Ramos (cell line): ENCODE measurements around the gene CCDC149.

Experiments
- in situ Hi-C: fragments of 300-500 bp; cut with MboI; formaldehyde crosslinking; loops from one replicate; pipeline ENCODE4 v1.14.3; 2022; ENCODE audit warnings: low sequenced_read_pairs; ENCODE audit not compliant: unreplicated experiment

The CCDC149 gene

GRCh38 chr4:24808261-24808660, 104.6 kb downstream of the CCDC149 start:
- in situ Hi-C loops, result no loop called here

DNA sequence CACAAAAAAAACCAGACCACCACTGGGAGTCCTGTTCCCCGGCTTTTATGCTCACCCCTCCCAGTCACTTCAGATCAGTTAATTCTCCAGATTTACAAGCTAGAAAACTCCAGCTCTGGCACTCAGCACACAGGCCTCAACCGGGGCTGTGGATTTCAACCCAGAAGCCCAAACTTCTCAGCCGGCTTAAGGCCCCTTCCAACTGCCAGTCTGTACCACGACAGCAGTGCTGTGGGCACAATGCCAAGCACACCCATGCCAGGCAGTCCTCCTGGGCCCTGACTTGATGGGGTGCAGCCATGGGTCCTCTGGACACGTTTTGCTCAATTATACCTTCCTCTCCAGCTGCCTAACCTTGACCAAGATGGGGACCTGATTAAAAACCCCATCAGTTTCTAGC, 105.2 kb downstream of the CCDC149 start:
- in situ Hi-C loops, result no loop called here

DNA sequence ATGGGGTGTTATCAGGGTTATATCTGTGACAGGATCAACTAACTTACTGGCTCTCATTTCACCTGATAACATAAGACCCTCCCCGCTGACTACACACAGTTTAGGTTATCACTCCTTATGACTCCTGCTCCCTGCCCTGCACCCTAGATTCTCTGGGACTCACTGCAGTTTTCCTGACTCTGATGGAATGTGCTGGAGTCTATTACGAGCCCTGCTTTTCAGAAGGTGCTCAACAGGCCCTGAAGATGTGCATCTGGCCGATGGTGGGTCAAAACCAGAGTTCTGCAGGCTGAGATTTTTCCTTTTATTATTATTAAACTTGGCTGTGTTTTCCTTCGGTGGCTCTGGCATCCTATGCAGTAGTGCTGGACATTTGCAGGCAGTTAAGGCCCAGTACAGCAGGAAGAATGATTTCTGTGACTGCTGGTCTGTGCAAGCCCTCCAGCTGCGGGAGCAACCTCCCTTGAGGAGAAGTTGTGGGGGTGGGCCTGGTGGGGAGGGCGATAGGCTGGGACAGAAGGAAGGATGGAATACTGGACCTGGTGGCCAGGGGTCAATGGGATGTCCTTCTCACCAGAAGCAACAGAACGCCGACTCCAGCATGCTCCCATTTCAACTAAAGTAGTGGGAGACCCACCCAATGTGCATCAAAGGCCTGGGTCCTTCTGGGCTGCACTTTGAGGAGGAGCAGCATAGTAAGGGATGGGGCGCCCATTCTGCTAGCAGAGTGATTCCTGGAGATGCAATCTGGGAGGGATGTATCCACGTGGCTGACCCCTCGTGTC, 106.4 kb downstream of the CCDC149 start:
- in situ Hi-C loops, result no loop called here

- in situ Hi-C loops, result no loop called here
Observed at GRCh38 chr4:24805566-24805965, 107.3 kb downstream of the CCDC149 start.

GRCh38 chr4:24805067-24805466, 107.8 kb downstream of the CCDC149 start:
- in situ Hi-C loops, result no loop called here

DNA sequence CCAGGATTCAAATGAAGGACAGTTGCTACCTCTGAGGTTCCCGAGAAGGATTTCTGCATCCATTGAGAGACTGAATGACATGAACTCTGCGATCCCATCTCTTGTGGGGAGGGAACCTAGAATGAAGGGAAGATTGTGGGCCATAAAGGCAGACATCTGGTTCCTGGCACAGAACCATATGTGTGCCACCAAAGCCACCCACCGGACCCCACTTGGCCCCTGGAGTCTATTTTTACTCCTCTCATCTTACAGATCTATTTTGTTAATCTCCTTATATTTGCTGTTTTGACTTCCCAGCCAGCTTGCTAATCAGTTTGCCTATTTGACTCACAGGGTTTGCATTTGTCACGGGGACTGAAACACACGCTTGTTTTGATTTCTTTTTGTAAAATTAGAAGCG, 110.2 kb downstream of the CCDC149 start:
- in situ Hi-C loops, result no loop called here

GRCh38 chr4:24801136-24801855, 111.5 kb downstream of the CCDC149 start:
- in situ Hi-C loops, result no loop called here

DNA sequence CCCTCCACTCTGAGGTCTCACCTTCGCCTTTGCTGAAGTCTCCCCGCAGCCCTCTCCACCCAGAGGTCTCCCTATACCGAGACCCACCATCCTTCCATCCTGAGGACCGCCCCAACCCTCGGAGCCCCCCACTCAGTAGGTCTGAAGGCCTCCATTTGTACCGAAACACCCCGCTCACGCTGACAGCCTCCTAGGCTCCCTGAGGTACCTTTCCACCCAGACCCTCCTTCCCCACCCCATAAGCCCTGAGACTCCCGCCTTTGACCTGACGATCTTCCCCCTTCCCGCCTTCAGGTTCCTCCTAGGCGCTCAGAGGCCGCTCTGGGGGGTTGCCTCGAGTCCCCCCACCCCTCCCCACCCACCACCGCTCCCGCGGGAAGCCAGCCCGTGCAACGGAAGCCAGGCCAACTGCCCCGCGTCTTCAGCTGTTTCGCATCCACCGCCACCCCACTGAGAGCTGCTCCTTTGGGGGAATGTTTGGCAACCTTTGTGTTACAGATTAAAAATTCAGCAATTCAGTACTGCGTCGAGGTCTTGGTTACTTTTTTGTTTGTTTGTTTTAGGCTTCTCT, 112.4 kb downstream of the CCDC149 start:
- in situ Hi-C loops, result no loop called here

DNA sequence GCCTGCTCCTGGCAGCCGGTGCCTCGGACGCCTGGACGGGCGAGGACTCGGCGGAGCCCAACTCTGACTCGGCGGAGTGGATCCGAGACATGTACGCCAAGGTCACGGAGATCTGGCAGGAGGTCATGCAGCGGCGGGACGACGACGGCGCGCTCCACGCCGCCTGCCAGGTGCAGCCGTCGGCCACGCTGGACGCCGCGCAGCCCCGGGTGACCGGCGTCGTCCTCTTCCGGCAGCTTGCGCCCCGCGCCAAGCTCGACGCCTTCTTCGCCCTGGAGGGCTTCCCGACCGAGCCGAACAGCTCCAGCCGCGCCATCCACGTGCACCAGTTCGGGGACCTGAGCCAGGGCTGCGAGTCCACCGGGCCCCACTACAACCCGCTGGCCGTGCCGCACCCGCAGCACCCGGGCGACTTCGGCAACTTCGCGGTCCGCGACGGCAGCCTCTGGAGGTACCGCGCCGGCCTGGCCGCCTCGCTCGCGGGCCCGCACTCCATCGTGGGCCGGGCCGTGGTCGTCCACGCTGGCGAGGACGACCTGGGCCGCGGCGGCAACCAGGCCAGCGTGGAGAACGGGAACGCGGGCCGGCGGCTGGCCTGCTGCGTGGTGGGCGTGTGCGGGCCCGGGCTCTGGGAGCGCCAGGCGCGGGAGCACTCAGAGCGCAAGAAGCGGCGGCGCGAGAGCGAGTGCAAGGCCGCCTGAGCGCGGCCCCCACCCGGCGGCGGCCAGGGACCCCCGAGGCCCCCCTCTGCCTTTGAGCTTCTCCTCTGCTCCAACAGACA, 113.1 kb downstream of the CCDC149 start:
- in situ Hi-C loops, result no loop called here

GRCh38 chr4:24799196-24799543, 113.7 kb downstream of the CCDC149 start:
- in situ Hi-C loops, result no loop called here

DNA sequence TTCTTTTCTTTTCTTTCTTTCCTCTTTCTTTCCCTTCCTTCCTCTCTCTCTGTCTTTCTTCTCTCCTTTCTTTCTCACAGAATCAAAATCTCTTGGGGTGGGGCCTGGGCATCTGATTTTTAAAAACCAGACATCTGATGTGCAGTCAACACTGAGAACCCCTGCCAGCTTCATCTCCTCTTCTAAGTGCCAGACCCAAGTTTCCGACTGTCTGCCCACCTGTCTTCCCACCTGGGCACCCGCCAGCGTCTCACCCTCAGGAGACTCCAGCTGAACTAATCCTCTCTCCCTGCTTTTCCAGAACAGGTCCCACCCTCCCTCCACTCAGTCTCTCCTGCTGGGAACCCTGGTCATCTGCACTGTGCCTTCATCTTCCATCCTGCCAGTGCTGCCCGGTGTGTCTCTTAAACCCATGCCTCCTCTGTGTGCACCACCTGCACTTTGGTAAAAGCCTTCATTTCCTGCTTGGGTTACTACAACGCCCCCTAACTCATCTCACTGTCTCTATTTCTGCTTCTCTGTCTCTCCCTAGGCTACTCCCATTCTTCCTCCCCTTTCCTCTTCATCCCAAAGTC, 114.7 kb downstream of the CCDC149 start:
- in situ Hi-C loops, result no loop called here

DNA sequence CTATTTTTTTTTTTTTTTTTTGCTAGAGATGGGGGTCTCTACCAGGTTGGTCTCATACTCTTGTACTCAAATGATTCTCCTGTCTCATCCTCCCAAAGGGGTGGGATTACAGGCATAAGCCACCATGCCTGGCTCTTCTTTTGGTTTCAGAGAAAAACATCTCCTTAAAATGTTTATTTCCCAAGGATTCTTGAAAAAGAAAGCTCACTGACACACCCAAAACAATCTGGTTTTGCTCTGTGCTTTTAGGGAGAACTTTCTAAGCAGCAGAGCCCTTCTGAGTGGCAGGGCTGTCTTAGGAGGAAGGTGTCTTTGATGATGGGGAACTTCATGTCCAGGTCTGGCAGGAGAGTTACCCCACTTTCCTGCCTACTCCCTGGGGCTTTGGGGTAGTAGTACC, 116.2 kb downstream of the CCDC149 start:
- in situ Hi-C loops, result no loop called here

DNA sequence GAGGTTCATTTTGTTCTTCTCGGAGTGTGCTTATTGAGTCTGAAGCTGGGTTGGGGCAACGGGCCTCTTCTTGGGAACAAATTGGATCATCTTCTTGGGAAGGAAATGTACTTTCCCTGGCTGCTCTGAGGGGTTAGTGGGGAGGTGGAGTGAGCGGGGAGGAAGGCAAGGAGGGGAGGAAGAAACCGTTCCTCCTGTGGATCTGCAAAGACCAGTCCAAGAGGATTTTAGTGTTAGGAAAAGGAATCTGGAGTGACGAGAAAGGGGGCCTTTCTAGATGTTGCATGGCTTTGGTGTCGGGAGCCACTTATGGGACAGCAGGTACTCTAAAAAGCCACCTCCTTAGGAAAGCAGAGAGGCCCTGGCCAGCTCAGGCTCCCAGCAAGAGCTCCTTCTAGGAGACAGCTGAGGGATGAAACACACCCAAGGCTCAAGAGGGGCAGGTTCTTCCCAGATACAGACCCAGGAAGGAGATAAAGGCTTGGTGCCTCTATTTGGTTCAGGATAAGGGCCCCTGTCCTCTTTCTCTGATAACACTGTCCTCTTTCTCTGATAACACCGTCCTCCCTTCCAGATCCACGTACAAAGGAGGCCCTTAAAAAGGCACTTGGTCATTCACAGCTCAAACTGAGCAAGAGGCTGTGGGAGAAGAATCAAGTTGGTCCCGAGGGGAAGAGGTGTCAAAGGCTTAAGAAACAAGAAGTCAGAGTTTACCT, 117.0 kb downstream of the CCDC149 start:
- in situ Hi-C loops, result no loop called here

DNA sequence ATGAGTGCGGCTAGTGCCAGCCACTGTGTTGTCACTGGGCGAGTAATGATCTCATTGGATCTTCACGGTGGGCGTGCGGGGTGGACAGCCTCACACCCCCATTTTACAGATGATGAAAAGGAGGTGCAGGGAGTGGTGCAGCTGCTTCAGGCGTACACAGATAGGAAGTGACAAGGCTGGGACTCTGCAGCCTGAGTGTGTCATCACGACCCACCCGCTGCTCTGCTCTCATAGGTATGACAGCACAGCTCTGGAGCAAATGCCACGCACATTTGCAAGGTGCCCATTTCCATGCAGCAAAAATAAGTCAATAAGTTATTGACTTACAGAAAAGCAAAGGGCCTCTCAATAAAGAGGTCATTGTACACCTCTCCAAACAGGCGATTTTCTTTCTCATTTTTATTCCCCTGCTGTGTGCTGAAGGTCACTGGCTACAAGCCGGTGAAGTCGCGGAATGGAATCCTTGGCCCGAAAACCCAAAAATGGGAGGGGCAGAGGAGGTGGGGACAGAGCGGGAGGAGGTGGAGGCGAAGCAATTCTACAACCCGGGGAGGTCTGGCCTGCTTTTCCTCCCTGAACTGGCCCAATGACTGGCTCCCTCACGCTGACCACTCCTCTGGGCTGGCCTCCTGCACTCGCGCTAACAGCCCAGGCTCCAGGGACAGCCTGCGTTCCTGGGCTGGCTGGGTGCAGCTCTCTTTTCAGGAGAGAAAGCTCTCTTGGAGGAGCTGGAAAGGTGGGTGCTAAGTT, 117.8 kb downstream of the CCDC149 start, which contains the start of gene SOD3:
SOD3 (plus strand) TSS at position 658 of the 750 bp plus-strand sequence. CDS start 3,949 bp downstream, outside the sequence.
- in situ Hi-C loops, result no loop called here

GRCh38 chr4:24794480-24794879, 118.4 kb downstream of the CCDC149 start:
- in situ Hi-C loops, result no loop called here

DNA sequence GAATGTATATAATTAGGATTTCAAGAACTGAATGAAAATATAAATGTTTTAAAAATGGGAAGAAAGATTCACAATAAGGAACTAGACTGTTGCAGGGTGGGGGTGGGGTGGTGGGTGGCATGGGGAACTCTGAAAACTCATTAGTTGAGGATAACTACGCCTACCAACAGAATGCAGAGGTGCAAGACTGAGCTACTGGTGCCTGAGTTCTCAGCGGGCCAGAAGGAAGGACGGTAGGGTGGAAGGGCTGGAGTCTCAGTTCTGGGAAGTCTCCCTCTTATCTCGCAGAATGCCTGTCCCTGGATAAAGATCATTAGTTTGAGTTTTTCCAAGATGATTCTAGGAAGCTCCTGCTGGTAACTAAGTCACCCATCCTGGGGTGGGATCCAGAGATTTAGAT, 118.8 kb downstream of the CCDC149 start:
- in situ Hi-C loops, result no loop called here

GRCh38 chr4:24793219-24794005, 119.4 kb downstream of the CCDC149 start:
- in situ Hi-C loops, result no loop called here

DNA sequence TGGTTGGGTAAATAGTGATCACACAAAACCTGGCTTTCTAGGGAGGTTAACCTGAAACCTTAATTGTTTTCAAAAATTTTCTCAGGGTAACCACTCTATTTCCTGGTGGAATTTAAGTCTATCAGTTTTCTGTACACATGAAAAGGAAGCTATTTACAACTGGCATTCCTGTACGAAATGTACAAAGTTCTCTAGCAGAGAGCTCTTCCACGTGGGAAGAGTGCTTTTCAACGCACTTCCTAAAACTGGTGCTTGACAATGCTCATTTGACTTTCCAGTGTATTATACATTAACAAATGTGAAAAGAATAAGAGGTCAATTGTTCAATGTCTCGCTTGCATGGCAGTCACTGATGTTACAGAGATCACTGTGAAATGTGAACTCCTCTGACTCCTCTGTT, 120.3 kb downstream of the CCDC149 start:
- in situ Hi-C loops, result no loop called here
